ENCODE data around the gene MRPS9.

Gene MRPS9

DNA sequence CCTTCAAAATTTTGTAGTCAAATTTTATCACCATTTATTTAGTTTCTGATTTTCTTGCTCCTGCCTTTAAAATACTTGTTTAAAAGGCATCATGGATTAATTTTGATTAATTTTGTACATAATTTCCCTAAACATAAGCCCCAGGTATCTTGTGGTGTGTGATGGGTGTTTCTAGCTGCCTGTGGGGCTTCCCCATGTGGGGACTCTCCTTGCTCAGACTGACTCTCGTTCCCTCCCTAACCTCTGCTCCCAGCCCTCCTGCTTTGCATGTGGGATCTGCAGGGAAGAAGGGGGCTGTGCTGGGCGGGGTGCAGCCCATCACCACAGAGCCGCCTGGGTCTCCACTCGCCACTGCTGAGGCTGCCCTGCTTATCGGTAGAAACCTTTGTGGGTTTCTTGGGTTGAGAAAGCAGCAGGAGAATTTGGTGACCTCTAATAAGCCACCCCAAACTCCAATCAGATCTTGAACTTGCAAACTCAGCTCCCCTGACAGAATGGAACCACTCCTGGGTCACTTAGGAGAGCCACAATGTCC is 72.5 kb downstream of the MRPS9 start:
- Histone ChIP-seq H3K36me3 (ENCODE audit: control insufficient read depth, low read length) (no peaks in the 10 kb centered on the region), H3K4me1 (ENCODE audit: control insufficient read depth, low read length) (no peaks in the 10 kb centered on the region), H3K27me3 (ENCODE audit: control insufficient read depth, low read length) (no peaks in the 10 kb centered on the region), H4K20me1 (ENCODE audit: control insufficient read depth, insufficient read depth, low read depth, low read length) (no peaks in the 10 kb centered on the region), H3K9me2 (replicated peaks; ENCODE audit: control insufficient read depth, low read length) (no peaks in the 10 kb centered on the region), H3F3A (ENCODE audit: control insufficient read depth, insufficient read depth) (no peaks in the 10 kb centered on the region), H3K4me2 (ENCODE audit: low read length) (no peak overlapping the region), H3K79me2 (ENCODE audit: control insufficient read depth, low read length) (no peaks in the 10 kb centered on the region), H3K9me3 (ENCODE audit: control insufficient read depth, insufficient read depth, low read length) (no peaks in the 10 kb centered on the region), H3K27ac (ENCODE audit: low read depth, low read length) (no peak overlapping the region), H3K4me3 (ENCODE audit: low read length) (no peak overlapping the region)
- TF ChIP-seq CTCF (IDR thresholded peaks at IDR 0.05; ENCODE audit: low read depth, low read length, poor library complexity, severe bottlenecking) (no peak), EZH2phosphoT487 (IDR thresholded peaks at IDR 0.05; ENCODE audit: borderline replicate concordance, low read length) (no peak)

GRCh38 chr2:105111365-105112150 is 73.7 kb downstream of the MRPS9 start:
- H3K9me2 ChIP-seq (replicated peaks; ENCODE audit: control insufficient read depth, low read length): no peaks in the 10 kb centered on the region

DNA sequence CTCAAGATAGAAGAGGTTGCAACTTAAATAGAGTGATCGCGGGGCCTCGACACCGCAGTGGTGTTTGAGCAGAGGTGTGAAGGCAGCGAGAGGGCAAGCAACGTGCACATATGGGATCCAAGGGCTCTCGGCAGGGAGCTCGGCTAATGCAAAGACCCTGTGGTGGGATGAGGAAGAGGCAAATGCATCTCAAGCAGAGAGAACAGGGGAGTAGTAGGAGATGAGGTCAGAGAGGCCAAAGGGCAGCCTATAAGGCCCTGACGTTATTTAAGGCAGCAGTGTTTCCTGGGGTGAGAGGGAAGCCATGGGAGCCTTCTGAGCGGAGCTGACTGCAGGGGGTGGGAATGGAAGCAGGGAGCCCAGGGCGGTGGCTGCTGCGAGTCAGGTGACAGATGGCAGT is 74.5 kb downstream of the MRPS9 start:
- Histone ChIP-seq H3K9me2 (replicated peaks; ENCODE audit: control insufficient read depth, low read length) (no peaks in the 10 kb centered on the region), H3K27ac (ENCODE audit: low read depth, low read length) (no peak overlapping the region), H3K4me1 (ENCODE audit: control insufficient read depth, low read length) (no peaks in the 10 kb centered on the region), H3K4me3 (ENCODE audit: low read length) (no peak overlapping the region), H3K79me2 (ENCODE audit: control insufficient read depth, low read length) (no peaks in the 10 kb centered on the region), H3K9me3 (ENCODE audit: control insufficient read depth, insufficient read depth, low read length) (no peaks in the 10 kb centered on the region), H3K36me3 (ENCODE audit: control insufficient read depth, low read length) (no peaks in the 10 kb centered on the region), H3K27me3 (ENCODE audit: control insufficient read depth, low read length) (no peaks in the 10 kb centered on the region), H3F3A (ENCODE audit: control insufficient read depth, insufficient read depth) (no peaks in the 10 kb centered on the region), H4K20me1 (ENCODE audit: control insufficient read depth, insufficient read depth, low read depth, low read length) (no peaks in the 10 kb centered on the region), H3K4me2 (ENCODE audit: low read length) (no peak overlapping the region)
- TF ChIP-seq CTCF (IDR thresholded peaks at IDR 0.05; ENCODE audit: low read depth, low read length, poor library complexity, severe bottlenecking) (no peak), EZH2phosphoT487 (IDR thresholded peaks at IDR 0.05; ENCODE audit: borderline replicate concordance, low read length) (no peak)

More at GRCh38 chr2:105111365-105112150, 73.7 kb downstream of the MRPS9 start:
- Histone ChIP-seq H3K27me3 (ENCODE audit: control insufficient read depth, low read length) (no peaks in the 10 kb centered on the region), H3K79me2 (ENCODE audit: control insufficient read depth, low read length) (no peaks in the 10 kb centered on the region), H3F3A (ENCODE audit: control insufficient read depth, insufficient read depth) (no peaks in the 10 kb centered on the region), H3K4me2 (ENCODE audit: low read length) (no peak overlapping the region), H3K36me3 (ENCODE audit: control insufficient read depth, low read length) (no peaks in the 10 kb centered on the region), H3K27ac (ENCODE audit: low read depth, low read length) (no peak overlapping the region), H3K9me3 (ENCODE audit: control insufficient read depth, insufficient read depth, low read length) (no peaks in the 10 kb centered on the region), H3K4me1 (ENCODE audit: control insufficient read depth, low read length) (no peaks in the 10 kb centered on the region), H3K4me3 (ENCODE audit: low read length) (no peak overlapping the region), H4K20me1 (ENCODE audit: control insufficient read depth, insufficient read depth, low read depth, low read length) (no peaks in the 10 kb centered on the region)
- TF ChIP-seq EZH2phosphoT487 (IDR thresholded peaks at IDR 0.05; ENCODE audit: borderline replicate concordance, low read length): no peak
- no peak for TF ChIP-seq CTCF (IDR thresholded peaks at IDR 0.05; ENCODE audit: low read depth, low read length, poor library complexity, severe bottlenecking)
